GM10248 (cell line): ENCODE measurements around the gene DVL2.

Experiments
- CTCF ChIA-PET: fragments of 300-600 bp; sonication (Branson Sonifier 250); formaldehyde crosslinking; extraction: SDS; loops from one replicate; lab custom pipeline; 2021; ENCODE audit warnings: antibody characterized with exemption; lab: Yijun Ruan, JAX
- POLR2A ChIA-PET: fragments of 350-650 bp; sonication (Branson Sonifier 250); formaldehyde crosslinking; extraction: SDS; loops from one replicate; lab custom pipeline; 2020; ENCODE audit warnings: antibody characterized with exemption; lab: Yijun Ruan, JAX
- DNase-seq: peaks from one replicate; pipeline ENCODE4 v3.0.0; 2012; ENCODE audit errors: extremely low spot score
- CTCF ChIP-seq: IDR thresholded peaks from 2 replicates; pipeline ENCODE4 v1.5.1; 2012; ENCODE audit warnings: mild to moderate bottlenecking, low read depth; ENCODE audit errors: extremely low read depth, missing control alignments, control extremely low read depth

The DVL2 gene

GRCh38 chr17:7238420-7239090, 4.2 kb upstream of the DVL2 start:
- CTCF ChIA-PET = interaction anchor here (0.9 to 1.5 kb wide), 5 partner anchors 13 to 449 kb away, joined by 3 read pairs; partner anchors contain the start of genes ACADVL, CTDNEP1, DLG4 and TP53
- no peak for DNase-seq
- TF ChIP-seq CTCF = no peak
- POLR2A ChIA-PET = interaction anchor here (0.5 to 2.7 kb wide), 2 partner anchors 19 to 67 kb away, joined by 3 to 6 read pairs; partner anchors contain the start of genes ACADVL and DLG4

GRCh38 chr17:7237761-7238419, 3.6 kb upstream of the DVL2 start:
- ChIA-PET CTCF (interaction anchor here (0.9 to 4.4 kb wide), 6 partner anchors 14 to 450 kb away, joined by 3 to 26 read pairs (median 3); partner anchors contain the start of genes ACADVL, CTDNEP1, DLG4 and TP53), POLR2A (interaction anchor here (0.5 to 2.7 kb wide), 3 partner anchors 17 to 68 kb away, joined by 3 to 6 read pairs (median 3); partner anchors contain the start of genes ACADVL and DLG4)
- no peak for TF ChIP-seq CTCF
- peak; percentile 82 for DNase-seq

- CTCF ChIA-PET = interaction anchor here (1.5 to 4.4 kb wide), 2 partner anchors 16 to 450 kb away, joined by 3 to 26 read pairs; partner anchors contain the start of genes ACADVL, DLG4 and TP53
- DNase-seq = no peak
- POLR2A ChIA-PET = interaction anchor here (0.8 to 2.7 kb wide), 2 partner anchors 16 to 18 kb away, joined by 3 to 6 read pairs; partner anchors contain the start of genes ACADVL and DLG4
- no peak for TF ChIP-seq CTCF
Measured at GRCh38 chr17:7237266-7237760, 3.0 kb upstream of the DVL2 start.

GRCh38 chr17:7236808-7237207, 2.5 kb upstream of the DVL2 start:
- no peak for TF ChIP-seq CTCF
- DNase-seq = no peak
- POLR2A ChIA-PET = interaction anchor here (2.7 kb wide), 1 partner anchor 18 kb away, joined by 6 read pairs; the partner anchor contains the start of genes ACADVL and DLG4
- CTCF ChIA-PET = interaction anchor here (1.4 to 4.4 kb wide), 3 partner anchors 16 to 60 kb away, joined by 3 to 26 read pairs (median 3); partner anchors contain the start of genes ACADVL, DLG4 and SLC2A4

- DNase-seq = no peak
- ChIA-PET CTCF (interaction anchor here (1.4 to 4.4 kb wide), 3 partner anchors 15 to 60 kb away, joined by 3 to 26 read pairs (median 3); partner anchors contain the start of genes ACADVL, DLG4 and SLC2A4), POLR2A (interaction anchor here (1.2 to 2.7 kb wide), 2 partner anchors 11 to 17 kb away, joined by 3 to 6 read pairs; partner anchors contain the start of genes ACADVL and DLG4)
- TF ChIP-seq CTCF = no peak
Measured at GRCh38 chr17:7235693-7236665, 1.7 kb upstream of the DVL2 start.
